ENCODE measurements around the gene MED15. TPM values are rescaled to one million over a fixed set of nuclear protein-coding genes. Genes with fewer than 3 reads are reported as not detected.
"Not testable (repeated sequence)": the region's sequence is repeated elsewhere in the genome, so short reads cannot be mapped to it uniquely, and the experiment has no call there.

Gene MED15
- 66.4 TPM for polyA plus RNA-seq (2013, experiment 1 of 2; ENCODE audit: insufficient read length)
- 62.3 TPM for polyA plus RNA-seq (2013, experiment 2 of 2; ENCODE audit: insufficient read length)

GRCh38 chr22:20507253-20508066 lies at the start of gene MED15:
MED15 (plus strand) TSS chr22:20507610; CDS start chr22:20507679, 69 bp downstream.
- peak; percentile 91 for DNase-seq

- no peak for DNase-seq
Measured at GRCh38 chr22:20458530-20459151, 48.8 kb upstream of the MED15 start.

- DNase-seq: no peak
Measured at GRCh38 chr22:20459152-20459542, 48.3 kb upstream of the MED15 start.

- no peak for DNase-seq
Measured at GRCh38 chr22:20459862-20460261, 47.5 kb upstream of the MED15 start.

GRCh38 chr22:20463324-20464095 lies 43.9 kb upstream of the MED15 start:
- DNase-seq: no peak

- DNase-seq: no peak
Measured at GRCh38 chr22:20464096-20464614, 43.3 kb upstream of the MED15 start.

- DNase-seq: no peak
Measured at GRCh38 chr22:20464912-20465758, 42.3 kb upstream of the MED15 start.

- no peak for DNase-seq
Measured at GRCh38 chr22:20465759-20466077, 41.7 kb upstream of the MED15 start.

GRCh38 chr22:20466659-20467379 lies 40.6 kb upstream of the MED15 start:
- DNase-seq: no peak

- no peak for DNase-seq
Measured at GRCh38 chr22:20469110-20469868, 38.1 kb upstream of the MED15 start.

- DNase-seq: not testable (repeated sequence)
Measured at GRCh38 chr22:20470525-20470924, 36.9 kb upstream of the MED15 start.

GRCh38 chr22:20471126-20471833 lies 36.1 kb upstream of the MED15 start:
- DNase-seq: no peak

- DNase-seq: no peak
Measured at GRCh38 chr22:20472629-20473442, 34.6 kb upstream of the MED15 start.

GRCh38 chr22:20475115-20475436 lies 32.3 kb upstream of the MED15 start:
- no peak for DNase-seq

GRCh38 chr22:20475569-20475968 lies 31.8 kb upstream of the MED15 start:
- DNase-seq: not testable (repeated sequence)

- not testable (repeated sequence) for DNase-seq
Measured at GRCh38 chr22:20478059-20478458, 29.4 kb upstream of the MED15 start.

GRCh38 chr22:20479612-20480196 lies 27.7 kb upstream of the MED15 start:
- no peak for DNase-seq

GRCh38 chr22:20483143-20483506 lies 24.3 kb upstream of the MED15 start:
- DNase-seq: not testable (repeated sequence)

- no peak for DNase-seq
Measured at GRCh38 chr22:20483771-20484170, 23.6 kb upstream of the MED15 start.
